AML-193 (cell line): ENCODE measurements around the gene DHCR7.

ENCODE experiments used
- DNase-seq, 2 experiments: peaks; one replicate each; lab custom pipeline; 2025; lab: John Stamatoyannopoulos, UW

The DHCR7 gene

DNA sequence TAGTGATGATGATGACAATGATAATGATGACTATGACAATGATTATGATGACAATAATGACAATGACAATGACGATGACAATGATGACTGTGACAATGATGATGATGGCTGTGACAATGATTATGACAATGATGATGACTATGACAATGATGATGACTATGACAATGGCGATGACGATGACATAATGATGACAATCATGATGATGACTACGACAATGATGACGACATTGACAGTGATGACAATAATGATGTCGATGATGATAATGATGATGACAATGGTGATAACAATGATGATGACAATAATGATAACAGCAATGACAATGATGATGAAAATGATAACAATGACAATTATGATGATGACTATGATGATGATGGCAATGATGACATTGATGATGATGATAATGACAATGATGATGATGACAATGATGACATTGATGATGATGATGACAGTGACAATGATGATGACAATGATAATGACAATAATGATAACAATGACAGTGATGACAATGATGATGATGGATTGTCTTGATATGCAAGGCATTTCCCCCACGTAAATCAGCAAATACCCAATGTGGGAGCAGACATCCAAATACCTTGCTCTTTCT is 37.7 kb downstream of the DHCR7 start:
- no peak for DNase-seq

DNA sequence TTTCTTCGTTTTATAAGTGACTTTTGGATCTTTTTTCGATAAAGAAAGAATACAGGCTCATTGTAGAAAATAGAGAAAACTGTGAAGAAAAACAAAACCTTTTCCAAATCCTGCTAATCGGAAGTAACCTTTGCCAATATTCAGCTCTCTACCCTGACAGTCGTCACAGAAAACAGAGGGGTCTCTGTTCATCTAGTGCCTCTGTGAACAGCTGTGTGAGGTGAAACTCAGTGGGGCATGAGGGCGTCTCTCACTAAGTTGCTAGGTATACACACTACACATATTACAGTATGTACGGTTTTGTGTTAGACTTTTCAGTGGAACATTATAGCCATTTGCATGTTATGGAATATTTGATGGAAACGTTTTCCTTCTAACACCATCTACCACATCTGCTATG is 39.4 kb downstream of the DHCR7 start:
- DNase-seq: no peak

DNA sequence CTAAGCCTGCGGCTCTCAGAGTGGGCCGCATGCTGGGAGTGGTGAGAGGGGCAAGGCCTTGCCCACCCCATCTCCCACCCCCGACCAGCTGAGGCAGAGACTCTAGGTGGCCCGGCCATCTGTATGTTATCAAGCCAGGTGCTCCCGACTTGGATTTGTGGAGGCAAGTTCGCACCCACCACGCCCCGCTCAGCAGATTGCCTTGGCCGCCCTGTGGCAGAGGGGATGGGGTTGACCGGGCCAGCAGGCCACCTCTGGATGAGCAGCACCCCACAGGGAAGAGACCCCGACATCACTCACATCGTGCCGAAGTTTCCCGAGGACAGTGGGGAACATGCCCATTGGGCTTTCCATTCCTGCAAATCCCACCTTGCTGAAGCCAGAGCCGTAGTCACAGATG is 40.8 kb downstream of the DHCR7 start:
- no peak for DNase-seq

DNA sequence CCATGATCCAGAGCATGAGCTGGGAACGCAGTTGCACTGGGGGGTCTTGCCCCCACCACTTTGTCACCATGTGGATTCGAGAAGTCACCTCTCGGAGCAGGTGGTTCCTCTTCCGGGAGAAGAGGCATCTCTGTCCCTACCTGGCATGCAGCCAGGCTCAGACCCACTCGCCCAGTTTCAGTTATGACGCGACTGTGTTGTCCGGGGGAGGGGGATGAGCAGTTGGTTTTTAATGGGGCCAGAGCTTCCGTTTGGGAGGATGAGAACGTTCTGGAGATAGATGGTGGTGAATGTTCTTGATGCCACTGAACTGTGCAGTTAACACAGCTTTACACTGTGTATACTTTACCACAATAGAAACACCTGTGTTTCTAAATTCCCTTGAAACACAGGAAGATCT is 41.5 kb downstream of the DHCR7 start:
- DNase-seq: no peak

DNA sequence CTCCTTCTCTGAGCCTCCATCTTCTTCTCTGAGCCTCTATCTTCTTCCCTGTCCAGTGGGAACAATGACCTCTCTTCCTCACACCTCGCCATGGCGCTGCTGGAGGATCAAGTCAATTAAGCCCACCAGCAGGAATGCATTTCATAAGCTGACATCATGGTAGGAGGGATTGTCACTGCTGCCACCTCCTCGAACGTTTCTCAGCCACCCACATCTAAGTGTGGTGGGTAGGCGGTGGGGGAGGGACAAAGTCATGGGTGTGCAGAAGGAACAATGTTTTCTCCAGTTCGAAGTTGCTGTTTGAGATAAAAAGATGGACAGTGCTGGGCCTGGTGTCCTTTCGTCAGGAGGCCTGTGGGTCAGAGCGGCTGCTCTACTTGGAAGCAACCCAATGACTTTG is 44.0 kb downstream of the DHCR7 start:
- no peak for DNase-seq

DNA sequence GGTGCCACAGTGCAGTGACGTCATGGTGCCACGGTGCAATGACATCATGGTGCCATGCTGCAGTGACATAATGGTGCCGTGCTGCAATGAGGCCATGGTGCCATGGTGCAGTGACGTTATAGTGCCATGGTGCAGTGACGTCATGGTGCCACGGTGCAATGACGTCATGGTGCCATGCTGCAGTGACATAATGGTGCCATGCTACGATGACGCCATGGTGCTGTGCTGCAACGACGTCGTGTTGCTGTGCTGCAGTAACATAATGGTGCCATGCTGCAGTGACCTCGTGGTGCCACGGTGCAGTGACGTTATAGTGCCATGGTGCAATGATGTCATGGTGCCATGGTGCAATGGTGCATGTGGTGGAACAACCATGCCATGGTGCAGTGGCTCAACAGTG is 45.3 kb downstream of the DHCR7 start:
- DNase-seq: no peak

DNA sequence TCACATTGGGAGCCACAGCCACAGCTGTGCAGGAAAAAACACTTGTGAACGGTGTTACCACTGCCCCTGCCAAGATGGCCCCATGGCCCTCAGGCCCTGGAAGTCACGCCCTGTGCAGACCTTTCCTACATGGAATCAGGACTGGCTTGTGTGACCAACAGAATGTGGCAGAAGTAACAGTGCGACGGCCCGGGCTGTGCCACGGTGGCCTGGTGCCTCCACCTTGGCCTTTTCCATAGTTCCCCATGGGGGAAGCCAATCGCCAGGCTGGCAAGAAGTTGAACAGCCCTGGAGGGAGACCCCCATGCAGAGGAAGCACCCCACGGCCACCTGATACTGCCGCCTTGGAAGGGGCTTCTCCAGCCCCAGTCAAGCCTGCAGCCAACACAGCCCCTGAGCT is 48.0 kb downstream of the DHCR7 start:
- DNase-seq: no peak

DNA sequence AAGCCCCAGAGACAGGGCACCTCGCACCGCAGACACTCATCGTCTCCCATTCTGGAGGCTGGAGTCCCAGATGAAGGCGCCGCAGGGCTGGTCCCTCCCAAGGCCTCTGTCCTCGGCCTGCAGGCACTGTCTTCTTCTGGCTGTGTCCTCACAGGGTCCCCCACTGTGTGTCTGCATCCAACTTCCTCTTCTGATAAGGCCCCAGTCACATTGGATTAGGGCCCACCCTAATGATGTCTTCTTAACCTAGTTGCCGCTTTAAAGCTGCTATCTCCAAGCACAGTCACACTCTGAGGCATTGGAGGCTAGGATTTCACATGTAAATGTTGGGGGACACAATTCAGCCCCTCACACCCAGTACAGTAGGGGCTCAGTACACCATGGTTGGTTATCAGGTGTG is 48.9 kb downstream of the DHCR7 start:
- no peak for DNase-seq

DNA sequence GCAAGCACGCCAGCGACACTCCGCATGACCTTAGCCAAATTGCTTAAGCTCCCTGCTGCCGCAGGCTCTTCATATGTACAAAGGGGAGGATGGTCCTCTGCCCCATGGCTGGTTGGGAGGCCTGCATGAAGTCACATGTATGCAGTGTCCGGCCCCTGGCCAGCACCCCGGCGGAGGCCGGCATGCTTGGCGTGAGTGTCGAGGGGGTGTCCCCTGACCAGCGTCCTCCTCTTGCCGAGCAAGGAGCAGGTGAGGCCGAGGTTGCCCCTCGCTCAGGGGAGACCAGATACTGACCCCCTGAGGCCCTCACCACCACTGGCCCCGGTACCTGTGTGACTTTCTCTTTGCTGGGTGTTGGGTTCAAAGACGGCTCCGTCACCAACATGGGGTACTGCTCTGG is 50.2 kb downstream of the DHCR7 start:
- DNase-seq: no peak

DNA sequence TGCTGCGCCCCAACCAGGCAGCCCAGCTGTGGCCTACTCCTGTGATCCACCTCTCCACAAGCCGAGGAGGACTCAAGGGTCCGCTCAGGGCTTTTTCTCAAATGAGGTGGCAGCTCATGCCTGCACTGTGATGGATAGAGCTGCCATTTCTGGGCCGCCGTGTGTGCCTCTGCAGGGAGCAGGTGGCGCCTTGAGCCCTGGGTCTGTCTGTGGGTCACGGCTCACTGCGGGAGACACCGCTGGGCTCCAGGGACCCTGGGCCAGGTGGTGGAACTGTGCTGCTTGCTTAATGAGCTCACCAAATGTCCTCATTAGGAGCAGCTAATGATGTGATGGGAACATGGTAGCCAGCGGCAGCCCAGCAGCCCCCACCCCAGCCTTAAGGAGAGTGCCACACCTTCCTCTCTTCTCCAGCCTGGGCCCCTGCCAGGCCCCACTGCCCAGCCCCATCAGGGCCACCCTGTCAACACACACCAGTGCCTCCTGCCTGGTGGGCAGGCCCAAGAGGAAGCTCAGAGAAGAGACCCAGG is 50.8 kb downstream of the DHCR7 start:
- no peak for DNase-seq

DNA sequence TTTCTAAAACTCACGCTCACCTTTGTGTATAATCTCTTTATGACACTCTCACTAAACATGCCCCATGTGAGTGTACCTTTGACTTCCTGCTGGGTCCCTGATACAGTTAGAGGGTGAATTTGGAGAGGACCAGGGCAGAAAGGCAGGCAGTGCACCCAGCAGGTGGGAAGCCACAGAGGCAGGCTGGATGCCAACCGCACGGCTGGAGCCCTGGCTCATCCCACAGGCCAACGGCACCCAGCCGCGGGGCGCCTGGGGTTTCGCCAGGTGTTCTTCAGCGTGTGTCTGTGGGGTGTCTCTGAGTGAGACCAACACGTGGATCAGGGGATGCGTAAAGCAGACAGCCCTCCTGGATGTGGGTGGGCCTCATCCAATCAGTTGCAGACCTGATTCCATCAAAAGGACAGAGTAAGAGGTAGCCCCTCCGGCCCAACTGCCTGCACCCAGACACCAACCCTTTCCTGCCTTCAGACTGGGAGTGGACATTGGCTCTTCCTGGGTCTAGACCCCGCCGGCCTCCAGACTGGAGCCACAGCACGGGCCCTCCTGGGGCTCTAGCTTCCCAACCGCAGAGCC is 51.6 kb downstream of the DHCR7 start:
- no peak for DNase-seq

DNA sequence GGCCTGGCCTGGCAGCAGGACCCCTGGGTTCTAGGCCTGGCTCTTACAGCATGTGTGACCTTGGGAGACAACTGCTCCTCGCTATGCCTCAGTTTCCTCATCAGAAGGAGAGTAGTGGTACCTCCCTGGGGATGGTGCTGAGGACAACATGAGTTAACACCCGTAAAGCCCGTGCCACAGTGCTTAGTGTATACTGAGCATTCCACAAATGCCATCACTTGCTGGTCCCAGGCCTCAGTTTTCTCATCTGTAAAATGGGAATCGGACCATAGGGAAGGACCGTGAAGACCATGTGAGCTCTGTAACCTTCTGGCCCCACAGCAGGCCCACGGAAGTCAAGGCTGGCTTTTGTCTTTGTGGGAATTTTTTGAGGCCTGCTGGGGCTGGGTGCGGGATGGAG is 52.4 kb downstream of the DHCR7 start:
- no peak for DNase-seq

DNA sequence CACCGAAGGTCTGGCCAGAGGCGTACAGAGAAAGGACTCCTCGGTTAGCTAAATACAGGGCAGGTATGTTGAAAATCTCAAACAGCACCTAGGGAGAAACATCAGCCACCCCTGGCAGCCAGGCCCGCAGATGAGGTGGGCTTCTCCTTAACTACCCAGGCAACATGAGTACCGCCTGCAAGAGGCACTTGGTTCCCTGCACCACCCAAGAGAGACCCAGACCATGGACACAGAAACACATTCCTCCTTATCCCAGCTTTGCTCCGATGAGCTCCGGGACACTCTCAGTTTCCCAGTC is 53.0 kb downstream of the DHCR7 start:
- no peak for DNase-seq

DNA sequence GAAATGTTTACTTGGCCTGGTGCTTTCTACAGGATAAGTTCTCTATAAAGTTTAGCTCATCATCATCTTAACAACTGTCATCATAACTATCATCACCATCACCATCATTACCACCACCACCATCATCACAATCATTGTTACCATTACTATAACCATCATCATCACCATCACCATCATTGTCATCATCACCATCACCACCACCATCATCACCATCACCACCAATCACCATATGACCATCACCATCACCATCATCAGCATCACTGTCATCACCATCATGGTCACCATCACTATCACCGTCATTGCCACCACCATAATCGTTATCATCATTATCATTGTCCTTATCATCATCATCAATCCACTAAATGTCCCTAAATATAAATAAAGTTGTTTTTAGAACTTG is 54.9 kb downstream of the DHCR7 start:
- no peak for DNase-seq

DNA sequence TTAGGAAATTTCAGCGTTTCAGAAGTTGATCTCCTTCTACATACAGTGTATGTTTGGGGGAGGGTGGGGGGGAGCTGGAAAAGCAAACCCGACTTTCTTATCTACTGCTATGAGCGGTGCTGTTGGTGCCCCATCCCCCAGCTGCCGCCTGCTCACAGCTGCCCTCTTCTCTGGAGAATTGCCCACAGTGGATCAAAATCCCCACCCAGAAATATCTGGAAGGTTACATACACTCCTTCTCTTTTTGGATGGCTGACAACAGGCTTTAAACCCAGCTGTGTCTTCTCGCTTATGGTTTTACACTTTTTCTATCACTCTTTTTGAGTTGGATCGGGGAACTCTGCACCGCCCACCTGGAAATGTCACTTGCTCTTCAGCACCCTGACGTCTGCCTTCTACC is 56.4 kb downstream of the DHCR7 start:
- no peak for DNase-seq

DNA sequence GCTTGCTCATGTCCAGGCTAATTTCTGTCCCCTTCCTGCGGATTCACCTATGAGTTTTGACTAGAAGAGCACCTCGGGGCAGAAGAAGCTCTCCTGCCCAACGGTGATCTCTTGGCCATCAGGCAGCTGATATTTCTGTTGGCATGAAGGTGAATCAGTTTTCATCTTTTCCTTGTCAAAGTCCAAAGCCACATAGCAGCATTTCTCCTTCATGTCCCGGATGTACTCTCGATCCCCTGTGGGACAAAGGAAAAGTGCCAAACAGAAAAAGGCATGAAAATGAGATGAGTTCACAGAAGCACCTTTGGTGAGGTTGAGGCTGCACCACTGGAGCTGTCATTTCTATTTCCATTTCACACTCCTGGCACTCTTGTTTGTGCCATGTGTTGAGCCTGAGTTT is 56.8 kb downstream of the DHCR7 start:
- DNase-seq: no peak

DNA sequence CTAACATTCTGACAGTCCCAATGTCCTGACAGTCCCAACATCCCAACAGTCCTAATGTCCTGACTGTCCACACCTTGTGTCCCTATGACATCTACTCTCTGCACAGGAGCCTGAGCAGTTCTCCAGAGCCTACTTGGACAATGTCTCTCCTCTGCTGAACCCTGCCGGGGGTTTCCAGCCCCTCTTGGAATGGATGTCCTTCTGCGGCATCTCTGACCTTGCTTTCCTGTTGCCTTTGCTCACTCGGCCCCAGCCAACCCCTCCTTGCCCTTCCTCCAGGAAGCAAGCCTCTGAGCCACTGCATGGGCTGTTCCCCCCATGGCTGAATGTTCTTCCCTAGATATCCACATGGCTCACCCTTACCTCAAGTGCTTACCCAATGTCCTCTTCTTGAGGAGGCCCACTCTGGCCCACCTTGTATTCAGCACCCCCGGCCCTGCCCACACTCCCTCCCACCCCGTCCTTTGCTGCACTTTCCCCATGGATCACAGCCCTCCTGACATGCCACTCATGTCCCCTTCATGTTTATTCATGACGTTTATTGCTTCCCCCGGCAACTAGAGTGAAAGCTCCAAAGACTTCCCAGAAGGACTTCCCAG is 59.5 kb downstream of the DHCR7 start:
- no peak for DNase-seq

DNA sequence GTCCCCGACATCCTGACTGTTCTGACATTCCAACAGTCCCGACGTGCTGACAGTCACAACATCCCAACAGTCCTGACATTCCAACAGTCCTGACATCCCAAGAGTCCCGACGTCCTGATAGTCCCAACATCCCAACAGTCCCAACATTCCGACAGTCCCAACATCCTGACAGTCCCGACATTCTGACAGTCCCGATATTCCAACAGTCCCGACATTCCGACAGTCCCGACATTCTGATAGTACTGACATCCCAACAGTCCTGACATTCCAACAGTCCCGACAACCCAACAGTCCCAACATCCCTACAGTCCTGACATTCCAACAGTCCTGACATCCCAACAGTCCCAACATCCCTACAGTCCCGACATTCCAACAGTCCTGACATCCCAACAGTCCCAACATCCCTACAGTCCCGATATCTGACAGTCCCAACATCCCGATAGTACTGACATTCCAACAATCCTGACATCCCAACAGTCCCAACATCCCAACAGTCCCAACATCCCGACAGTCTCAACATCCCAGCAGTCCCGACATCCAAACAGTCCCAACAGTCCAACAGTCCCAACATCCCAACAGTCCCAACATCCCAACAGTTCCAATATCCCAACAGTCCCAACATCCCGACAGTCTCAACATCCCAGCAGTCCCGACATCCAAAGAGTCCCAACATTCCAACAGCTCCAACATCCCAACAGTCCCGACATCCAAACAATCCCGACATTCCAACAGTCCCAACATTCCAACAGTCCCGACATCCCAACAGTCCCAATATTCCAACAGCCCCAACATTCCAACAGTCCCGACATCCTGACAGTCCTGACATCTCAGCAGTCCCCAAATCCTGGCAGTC is 60.2 kb downstream of the DHCR7 start:
- no peak for DNase-seq

DNA sequence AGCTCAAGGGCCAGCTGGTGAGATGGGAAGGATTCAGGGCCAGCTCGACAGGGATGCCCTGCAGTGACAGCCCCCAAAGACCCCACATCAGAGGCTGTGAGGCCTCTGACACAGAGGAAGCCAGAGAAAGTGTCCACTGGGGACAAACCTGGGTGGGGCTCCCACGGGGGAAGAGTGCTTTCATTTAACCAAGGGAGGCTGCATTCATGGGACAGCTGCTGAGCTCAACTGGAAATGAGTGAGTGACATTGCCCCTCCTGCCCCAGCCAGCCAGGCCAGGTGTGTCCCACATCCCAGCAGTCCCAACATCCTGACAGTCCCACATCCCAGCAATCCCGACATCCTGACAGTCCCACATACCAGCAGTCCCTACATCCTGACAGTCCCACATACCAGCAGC is 61.0 kb downstream of the DHCR7 start:
- no peak for DNase-seq

DNA sequence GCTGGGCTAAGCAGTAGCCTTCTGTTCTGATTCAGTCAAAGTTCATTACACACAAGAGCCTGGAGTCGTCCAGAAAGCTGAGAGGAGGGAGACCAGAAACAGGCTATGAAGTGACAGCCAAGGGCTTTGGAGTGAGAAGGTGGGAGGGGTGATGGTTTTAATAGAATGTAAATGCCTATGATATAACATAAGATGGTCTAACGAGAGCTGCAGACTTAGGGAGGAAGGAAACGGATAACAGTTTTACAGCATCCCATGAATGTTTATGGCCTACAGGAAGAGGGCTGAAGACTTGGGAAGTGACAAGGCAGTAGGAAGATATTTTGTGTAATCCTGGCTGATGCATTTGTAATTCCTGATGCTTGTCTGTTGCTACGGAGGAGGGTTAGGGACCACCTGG is 62.0 kb downstream of the DHCR7 start:
- DNase-seq: no peak

DNA sequence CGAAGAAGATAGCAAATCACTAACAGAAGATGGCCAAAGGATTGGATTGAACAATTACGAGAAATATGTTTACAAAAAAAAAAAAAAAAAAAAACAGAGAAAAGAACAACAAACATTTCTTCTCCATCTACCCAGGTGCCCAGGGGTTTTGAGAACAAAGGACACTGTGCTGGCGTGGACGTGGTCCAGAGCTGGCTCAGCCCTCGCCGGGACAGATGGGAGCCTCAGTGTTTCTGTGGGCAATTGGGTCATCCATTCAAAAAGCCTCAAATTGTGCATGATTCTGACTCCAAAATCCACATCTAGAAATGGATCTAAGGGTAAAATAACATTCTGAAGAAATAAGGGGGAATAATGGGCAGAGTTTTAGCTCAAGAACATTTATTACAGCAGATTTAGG is 63.1 kb downstream of the DHCR7 start:
- no peak for DNase-seq

DNA sequence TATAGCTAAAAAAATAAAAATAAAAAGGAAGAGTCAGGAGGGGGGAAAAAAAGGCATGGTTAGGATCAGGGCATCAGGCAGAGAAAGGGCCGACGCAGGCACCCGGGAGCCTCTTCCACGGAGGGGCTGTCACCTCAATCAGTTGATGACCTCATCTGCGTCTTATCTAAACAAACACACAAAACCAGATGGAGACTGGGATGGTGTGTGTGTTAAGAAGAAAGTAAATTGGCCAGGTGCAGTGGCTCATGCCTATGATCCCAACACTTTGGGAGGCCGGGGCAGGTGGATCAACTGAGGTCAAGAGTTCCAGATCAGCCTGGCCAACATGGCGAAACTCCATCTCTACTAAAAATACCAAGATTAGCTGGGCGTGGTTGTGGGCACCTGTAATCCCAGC is 63.6 kb downstream of the DHCR7 start:
- DNase-seq: no peak
